Liver (tissue), 9 donors: Measurements from ENCODE around the gene LLGL2. TPM values are rescaled to one million over a fixed set of nuclear protein-coding genes. Genes with fewer than 3 reads are reported as not detected.

ENCODE experiments used
- DNase-seq: peaks from one replicate; pipeline ENCODE4 v3.0.0-alpha.2; 2017; ENCODE audit warnings: low spot score
- H3K27ac ChIP-seq, 2 donors: one replicate each; pipeline ENCODE4 v1.7.0; 2013; ENCODE audit warnings: inconsistent platforms in 2 of 2, low read length in 2 of 2, control low read depth in 1 of 2, low read depth in 1 of 2, mild to moderate bottlenecking in 1 of 2
- H3K27me3 ChIP-seq, 4 donors: one replicate each; pipeline versions ENCODE4 v1.6.1 to v1.7.0; 2013; ENCODE audit warnings: low read length in 3 of 4, inconsistent platforms in 1 of 4, mild to moderate bottlenecking in 1 of 4, moderate library complexity in 1 of 4; ENCODE audit not compliant: control insufficient read depth in 4 of 4, insufficient read depth in 4 of 4
- H3K36me3 ChIP-seq, 4 donors: one replicate each; pipeline versions ENCODE4 v1.6.1 to v1.7.0; 2013; ENCODE audit warnings: low read length in 3 of 4, mild to moderate bottlenecking in 3 of 4, low read depth in 1 of 4, moderate library complexity in 1 of 4; ENCODE audit not compliant: control insufficient read depth in 4 of 4, insufficient read depth in 3 of 4
- H3K4me1 ChIP-seq, 4 donors: one replicate each; pipeline versions ENCODE4 v1.6.1 to v1.7.0; 2013; ENCODE audit warnings: low read length in 3 of 4, mild to moderate bottlenecking in 3 of 4, moderate library complexity in 1 of 4; ENCODE audit not compliant: control insufficient read depth in 4 of 4, insufficient read depth in 4 of 4
- H3K4me3 ChIP-seq, 3 donors: one replicate each; pipeline versions ENCODE4 v1.6.1 to v1.7.0; 2013; ENCODE audit warnings: low read length in 3 of 3, control low read depth in 1 of 3, low read depth in 1 of 3, mild to moderate bottlenecking in 1 of 3
- H3K9ac ChIP-seq, 2 donors: one replicate each; pipeline ENCODE4 v1.7.0; 2013; ENCODE audit warnings: low read length in 2 of 2, mild to moderate bottlenecking in 2 of 2, moderate library complexity in 2 of 2, control low read depth in 1 of 2, low read depth in 1 of 2
- H3K9me3 ChIP-seq, 4 donors: one replicate each; pipeline versions ENCODE4 v1.6.1 to v1.7.0; 2013; ENCODE audit warnings: low read length in 3 of 4; ENCODE audit not compliant: control insufficient read depth in 4 of 4
- CTCF ChIP-seq: fragments of 150-350 bp; IDR thresholded peaks from 2 replicates; pipeline ENCODE4 v1.5.1; 2017; ENCODE audit warnings: improper control_type of control experiment, low read depth, low read length; ENCODE audit not compliant: missing input control
- EGR1 ChIP-seq, 2 donors: IDR thresholded peaks; 2 replicates each; pipeline ENCODE4 v1.6.1; 2016 to 2018; ENCODE audit warnings: antibody characterized with exemption in 2 of 2, low read depth in 2 of 2
- FOXA1 ChIP-seq: IDR thresholded peaks from 2 replicates; pipeline ENCODE4 v1.6.1; 2016; ENCODE audit warnings: antibody characterized with exemption
- FOXA2 ChIP-seq: IDR thresholded peaks from 2 replicates; pipeline ENCODE4 v1.6.1; 2016; ENCODE audit warnings: antibody characterized with exemption
- RAD21 ChIP-seq, 2 donors: IDR thresholded peaks; 2 replicates each; pipeline ENCODE4 v1.6.1; 2016; ENCODE audit warnings: antibody characterized with exemption in 2 of 2, mild to moderate bottlenecking in 2 of 2
- SP1 ChIP-seq: IDR thresholded peaks from 2 replicates; pipeline ENCODE4 v1.6.1; 2018; ENCODE audit warnings: antibody characterized with exemption, mild to moderate bottlenecking
- ZBTB33 ChIP-seq: IDR thresholded peaks from 2 replicates; pipeline ENCODE4 v1.6.1; 2016; ENCODE audit warnings: antibody characterized with exemption
- WGBS: extraction: QIAGEN DNeasy Blood & Tissue Kit; methylation state at CpG from one replicate; pipeline ENCODE4 v1.1.7; 2013; 5-methylcytosine and 5-hydroxymethylcytosine counted together
- polyA plus RNA-seq, 2 donors: library from polyadenylated mRNA; stranded (reverse) in 1 of 2; unstranded in 1 of 2; fragments of 200-250 nt in 1 of 2; fragments of >200 nt in 1 of 2; fragmentation: Nextera tagmentation in 1 of 2; extraction: Ambion mirVana in 1 of 2; gene quantifications; one replicate each; pipeline versions ENCODE4 v1.2.1 to v1.2.3, GENCODE V29; 2013 to 2015
- total RNA-seq, 2 donors: library from RNA; depleted of rRNA; stranded (reverse); fragments of >200 nt; gene quantifications; one replicate each; pipeline ENCODE4 v1.2.3, GENCODE V29; 2014
- donor health status: healthy.
- donor health status: healthy.
- donor health status: healthy.
- donor health status: healthy.
- donor health status: healthy.

The LLGL2 gene
- total and polyA plus RNA-seq, 4 donors, result 23.2 to 69.6 (median 38.5) TPM

- Histone ChIP-seq H3K4me1 (no peaks in the 10 kb centered on the region), H3K4me3 (no peak overlapping the region), H3K36me3 (peaks cover 0 to 1% (median 0%) of the 10 kb centered on the region in 4 donors), H3K27ac (no peak overlapping the region), H3K9ac (no peak overlapping the region), H3K27me3 (no peaks in the 10 kb centered on the region), H3K9me3 (no peaks in the 10 kb centered on the region)
- no peak for DNase-seq
- TF ChIP-seq FOXA2 (no peak), FOXA1 (no peak)
- 92% methylated on average over 17 of the region's 17 CpGs for WGBS
Observed at GRCh38 chr17:75596320-75597087, 71.0 kb downstream of the LLGL2 start.

- Histone ChIP-seq H3K9me3 (no peaks in the 10 kb centered on the region), H3K27ac (no peak overlapping the region), H3K4me1 (no peaks in the 10 kb centered on the region), H3K27me3 (no peaks in the 10 kb centered on the region), H3K36me3 (peaks cover 0 to 3% (median 0%) of the 10 kb centered on the region in 4 donors), H3K9ac (no peak overlapping the region), H3K4me3 (no peak overlapping the region)
- WGBS, result 75% methylated on average over 28 of the region's 28 CpGs
- peak; percentile 81 for DNase-seq
- TF ChIP-seq CTCF, result peak; percentile 51
- peak in 1 of 2 donors; percentile 71 for TF ChIP-seq RAD21 (IDR thresholded peaks at IDR 0.05)
- no peak for TF ChIP-seq EGR1 (IDR thresholded peaks at IDR 0.05; ENCODE audit: low read depth in 2 of 2)
Observed at GRCh38 chr17:75601057-75601987, 75.8 kb downstream of the LLGL2 start.

GRCh38 chr17:75602644-75603043 lies 77.1 kb downstream of the LLGL2 start:
- H3K27me3 ChIP-seq, result no peaks in the 10 kb centered on the region
- peaks cover 0 to 3% (median 0%) of the 10 kb centered on the region in 4 donors for H3K36me3 ChIP-seq
- no peak overlapping the region for H3K9ac ChIP-seq
- H3K4me3 ChIP-seq, result no peak overlapping the region
- WGBS, result 95% methylated on average over 12 of the region's 12 CpGs
- no peak overlapping the region for H3K27ac ChIP-seq
- H3K9me3 ChIP-seq, result no peaks in the 10 kb centered on the region
- no peak for DNase-seq
- H3K4me1 ChIP-seq, result no peaks in the 10 kb centered on the region
- no peak for TF ChIP-seq SP1
- TF ChIP-seq ZBTB33, result no peak
